ENCODE results near the gene KY. TPM values are rescaled to one million over a fixed set of nuclear protein-coding genes. Genes with fewer than 3 reads are reported as not detected.

Gene KY
- total RNA-seq (1 to 10 TPM in 4 of 7 donors, under 1 TPM in 3; 0.48 to 5.2 (median 1.3) TPM), polyA plus RNA-seq (under 1 TPM; 0.34 to 0.87 TPM)
- long read RNA-seq, donor 1, partial matches to known transcripts = 1 of 3 reads
- long read RNA-seq, donor 1, other reads (novel, unspliced or antisense) = 2 of 3 reads
- long read RNA-seq, donor 2 = 0 reads
- long read RNA-seq, donor 3, partial matches to known transcripts = 0 of 1 reads
- long read RNA-seq, donor 3, other reads (novel, unspliced or antisense) = 0 of 1 reads

- 3 to 5% (median 5%) methylated on average over 44 to 77 of the region's 77 CpGs for WGBS, 3 donors
- no peak for TF ChIP-seq EP300 (IDR thresholded peaks at IDR 0.05)
- no peak for TF ChIP-seq CTCF (IDR thresholded peaks at IDR 0.05)
- no peak for TF ChIP-seq POLR2A (IDR thresholded peaks at IDR 0.05)
- Histone ChIP-seq H3K27me3 (no peaks in the 10 kb centered on the region), H3K36me3 (no peaks in the 10 kb centered on the region), H3K4me3 (peak within 1 kb of the TSS; percentile 25), H3K4me1 (ENCODE audit: insufficient read depth) (peaks cover 5% of the 10 kb centered on the region), H3K27ac (peak within 1 kb of the TSS in 1 of 2 donors; percentile 64), H3K9me3 (no peaks in the 10 kb centered on the region)
- intact Hi-C loops (cut with DNase I) = no loop called here
- peak in 4 of 5 donors; percentile 51 to 77 (median 64) for DNase-seq
Observed at GRCh38 chr3:134650431-134651346, at the start of gene KY. KY (minus strand) TSS chr3:134651022; CDS start chr3:134650960, 62 bp downstream.

DNA sequence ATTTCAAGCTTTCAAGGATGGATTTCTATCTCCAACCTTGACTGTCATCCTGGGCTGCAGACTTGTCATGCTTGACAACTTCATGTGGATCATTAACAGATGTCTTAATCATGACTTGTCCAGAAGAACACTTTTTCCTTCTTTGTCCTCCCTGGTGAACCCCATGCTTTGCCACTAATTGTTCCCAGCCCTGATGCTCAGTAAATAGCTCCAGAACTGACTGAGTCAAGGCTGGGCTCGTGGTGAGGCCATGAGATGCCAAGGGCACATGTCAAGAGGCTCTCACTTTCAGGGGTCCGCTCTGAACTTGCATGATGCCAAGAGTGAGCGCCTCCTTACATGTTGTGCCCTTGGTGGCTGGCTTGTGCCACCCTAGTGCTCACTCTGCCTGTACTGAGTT lies 48.9 kb upstream of the KY start:
- no peak for TF ChIP-seq EP300 (IDR thresholded peaks at IDR 0.05)
- TF ChIP-seq POLR2A (IDR thresholded peaks at IDR 0.05) = no peak
- no peak for TF ChIP-seq CTCF (IDR thresholded peaks at IDR 0.05)
- H3K36me3 ChIP-seq = no peaks in the 10 kb centered on the region
- no peak overlapping the region for H3K27ac ChIP-seq
- no peaks in the 10 kb centered on the region for H3K27me3 ChIP-seq
- no peaks in the 10 kb centered on the region for H3K9me3 ChIP-seq
- H3K4me3 ChIP-seq = no peak overlapping the region
- no peak for DNase-seq
- intact Hi-C loops (cut with DNase I) = no loop called here
- WGBS, 3 donors = 77 to 87% (median 81%) methylated on average over 3 of the region's 3 CpGs
- H3K4me1 ChIP-seq (ENCODE audit: insufficient read depth) = no peaks in the 10 kb centered on the region

DNA sequence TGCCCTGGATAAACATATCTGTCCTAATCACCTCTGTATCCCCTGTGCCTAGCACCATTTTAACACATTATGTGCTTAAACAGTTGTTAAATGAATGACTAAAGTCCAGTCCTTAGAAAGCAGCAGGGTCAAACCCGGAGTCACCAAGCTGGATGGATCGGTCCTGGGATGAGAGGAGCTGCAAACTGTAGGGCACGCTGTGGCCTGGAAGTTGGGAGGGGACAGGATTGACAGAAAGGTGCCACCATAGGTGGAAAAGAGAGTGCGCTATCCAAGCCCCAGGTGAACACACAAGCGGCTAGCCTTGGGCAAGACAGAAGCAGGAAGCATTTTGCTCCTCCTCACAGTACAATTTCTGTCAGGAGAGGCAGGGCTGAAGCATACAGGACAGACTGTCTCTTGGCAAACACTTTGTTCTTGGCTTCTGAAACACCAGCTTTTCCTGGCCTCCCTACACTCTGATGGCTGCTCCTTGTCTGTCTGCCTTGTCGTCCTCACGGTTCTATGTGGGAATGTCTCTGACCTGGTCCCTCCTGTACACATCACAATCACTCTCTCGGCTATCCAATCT lies 48.4 kb upstream of the KY start:
- intact Hi-C loops (cut with DNase I) = no loop called here
- Histone ChIP-seq H3K9me3 (no peaks in the 10 kb centered on the region), H3K4me3 (no peak overlapping the region), H3K4me1 (ENCODE audit: insufficient read depth) (no peaks in the 10 kb centered on the region), H3K27me3 (no peaks in the 10 kb centered on the region), H3K36me3 (no peaks in the 10 kb centered on the region), H3K27ac (no peak overlapping the region)
- DNase-seq = no peak
- TF ChIP-seq POLR2A (IDR thresholded peaks at IDR 0.05) = no peak
- 58 to 68% (median 61%) methylated on average over 8 of the region's 8 CpGs for WGBS, 3 donors

- intact Hi-C loops (cut with DNase I) = no loop called here
Observed at GRCh38 chr3:134697830-134698689, 47.2 kb upstream of the KY start.

More at GRCh38 chr3:134697830-134698689, 47.2 kb upstream of the KY start:
- TF ChIP-seq EP300 (IDR thresholded peaks at IDR 0.05) = no peak
- TF ChIP-seq POLR2A (IDR thresholded peaks at IDR 0.05) = no peak
- no peak for TF ChIP-seq CTCF (IDR thresholded peaks at IDR 0.05)
- no peak overlapping the region for H3K4me3 ChIP-seq
- no peaks in the 10 kb centered on the region for H3K36me3 ChIP-seq
- no peaks in the 10 kb centered on the region for H3K27me3 ChIP-seq
- no peak overlapping the region for H3K27ac ChIP-seq
- 63 to 71% (median 67%) methylated on average over 11 of the region's 11 CpGs for WGBS, 3 donors
- no peaks in the 10 kb centered on the region for H3K9me3 ChIP-seq
- no peaks in the 10 kb centered on the region for H3K4me1 ChIP-seq (ENCODE audit: insufficient read depth)
- DNase-seq = no peak
